Activated T-helper 17 cell treated with anti-CD3 and anti-CD28 coated beads, Interleukin-2, amount 50 U/mL, for 72 hours (primary cell): Measurements from ENCODE around the gene NECAB2. TPM values are rescaled to one million over a fixed set of nuclear protein-coding genes. Genes with fewer than 3 reads are reported as not detected.

Experiments used
- ATAC-seq: fragments of 150-1000 bp; cut with Tn5 transposase; replicated peaks from 2 replicates; pipeline ENCODE4 v1.10.0; 2021; ENCODE audit warnings: mild to moderate bottlenecking, moderate library complexity
- H3K27ac Mint-ChIP-seq: one replicate; pipeline ENCODE4 v1.8.0; 2022; ENCODE audit warnings: mixed read lengths
- H3K27me3 Mint-ChIP-seq: one replicate; pipeline ENCODE4 v1.8.0; 2022; ENCODE audit warnings: mixed read lengths
- H3K36me3 Mint-ChIP-seq: one replicate; pipeline ENCODE4 v1.8.0; 2022; ENCODE audit warnings: low read depth, mild to moderate bottlenecking, mixed read lengths
- H3K4me1 Mint-ChIP-seq: one replicate; pipeline ENCODE4 v1.8.0; 2022; ENCODE audit warnings: mixed read lengths
- H3K4me3 Mint-ChIP-seq: one replicate; pipeline ENCODE4 v1.8.0; 2022; ENCODE audit warnings: mild to moderate bottlenecking, mixed read lengths
- H3K9me3 Mint-ChIP-seq: one replicate; pipeline ENCODE4 v1.8.0; 2022; ENCODE audit warnings: mixed read lengths
- total RNA-seq, 2 donors: library from RNA; stranded (reverse); gene quantifications; one replicate each; pipeline ENCODE4 v1.2.3, GENCODE V29; 2022

NECAB2 gene
- total RNA-seq, 2 donors from 2014 or later = not detected

- no peaks in the 10 kb centered on the region for H3K4me1 Mint-ChIP-seq
- ATAC-seq = no peak
Observed at GRCh38 chr16:84038469-84038868, 70.4 kb downstream of the NECAB2 start.

GRCh38 chr16:84039696-84040095 is 71.7 kb downstream of the NECAB2 start:
- no peak for ATAC-seq
- Mint-ChIP-seq H3K27ac (no peak overlapping the region), H3K4me1 (peaks cover 7% of the 10 kb centered on the region), H3K27me3 (no peaks in the 10 kb centered on the region), H3K36me3 (no peaks in the 10 kb centered on the region), H3K4me3 (no peak overlapping the region), H3K9me3 (no peaks in the 10 kb centered on the region)

More at GRCh38 chr16:84038469-84038868, 70.4 kb downstream of the NECAB2 start:
- Mint-ChIP-seq H3K9me3 (no peaks in the 10 kb centered on the region), H3K27ac (no peak overlapping the region), H3K27me3 (no peaks in the 10 kb centered on the region), H3K4me3 (no peak overlapping the region), H3K36me3 (no peaks in the 10 kb centered on the region)

- Mint-ChIP-seq H3K36me3 (no peaks in the 10 kb centered on the region), H3K27me3 (no peaks in the 10 kb centered on the region), H3K4me1 (peaks cover 7% of the 10 kb centered on the region), H3K4me3 (no peak overlapping the region), H3K27ac (no peak overlapping the region), H3K9me3 (no peaks in the 10 kb centered on the region)
- ATAC-seq = no peak
Observed at GRCh38 chr16:84040226-84040822, 72.3 kb downstream of the NECAB2 start.

- H3K4me1 Mint-ChIP-seq = peaks cover 7% of the 10 kb centered on the region
- H3K4me3 Mint-ChIP-seq = no peak overlapping the region
- H3K27ac Mint-ChIP-seq = no peak overlapping the region
- ATAC-seq = no peak
- no peaks in the 10 kb centered on the region for H3K36me3 Mint-ChIP-seq
- H3K9me3 Mint-ChIP-seq = no peaks in the 10 kb centered on the region
- no peaks in the 10 kb centered on the region for H3K27me3 Mint-ChIP-seq
Observed at GRCh38 chr16:84040823-84041820, 73.1 kb downstream of the NECAB2 start.

- Mint-ChIP-seq H3K36me3 (no peaks in the 10 kb centered on the region), H3K27ac (no peak overlapping the region), H3K9me3 (no peaks in the 10 kb centered on the region), H3K4me3 (no peak overlapping the region), H3K27me3 (no peaks in the 10 kb centered on the region), H3K4me1 (peaks cover 7% of the 10 kb centered on the region)
- no peak for ATAC-seq
Observed at GRCh38 chr16:84041881-84042280, 73.8 kb downstream of the NECAB2 start.

- Mint-ChIP-seq H3K9me3 (no peaks in the 10 kb centered on the region), H3K27ac (no peak within 1 kb of the TSS), H3K4me3 (no peak within 1 kb of the TSS), H3K4me1 (peaks cover 7% of the 10 kb centered on the region), H3K36me3 (no peaks in the 10 kb centered on the region), H3K27me3 (no peaks in the 10 kb centered on the region)
- no peak for ATAC-seq
Observed at GRCh38 chr16:84042308-84042878, 74.3 kb downstream of the NECAB2 start, which contains the start of gene SLC38A8. Gene SLC38A8, minus strand, starts transcription at chr16:84042795. Its CDS starts 638 bp downstream, at chr16:84042157.

- H3K27ac Mint-ChIP-seq = no peak overlapping the region
- no peaks in the 10 kb centered on the region for H3K27me3 Mint-ChIP-seq
- no peak for ATAC-seq
- H3K4me1 Mint-ChIP-seq = peaks cover 7% of the 10 kb centered on the region
- H3K4me3 Mint-ChIP-seq = no peak overlapping the region
- H3K9me3 Mint-ChIP-seq = no peaks in the 10 kb centered on the region
- H3K36me3 Mint-ChIP-seq = no peaks in the 10 kb centered on the region
Observed at GRCh38 chr16:84042879-84043485, 74.9 kb downstream of the NECAB2 start.

GRCh38 chr16:84043486-84044117 is 75.6 kb downstream of the NECAB2 start:
- ATAC-seq = no peak
- no peaks in the 10 kb centered on the region for H3K27me3 Mint-ChIP-seq
- H3K27ac Mint-ChIP-seq = no peak overlapping the region
- H3K4me3 Mint-ChIP-seq = no peak overlapping the region
- H3K4me1 Mint-ChIP-seq = peaks cover 7% of the 10 kb centered on the region
- H3K9me3 Mint-ChIP-seq = no peaks in the 10 kb centered on the region
- H3K36me3 Mint-ChIP-seq = no peaks in the 10 kb centered on the region

GRCh38 chr16:84044118-84044488 is 76.1 kb downstream of the NECAB2 start:
- ATAC-seq = no peak
- no peaks in the 10 kb centered on the region for H3K9me3 Mint-ChIP-seq
- H3K36me3 Mint-ChIP-seq = no peaks in the 10 kb centered on the region
- H3K4me1 Mint-ChIP-seq = peaks cover 7% of the 10 kb centered on the region
- H3K27ac Mint-ChIP-seq = no peak overlapping the region
- H3K4me3 Mint-ChIP-seq = no peak overlapping the region
- no peaks in the 10 kb centered on the region for H3K27me3 Mint-ChIP-seq

- Mint-ChIP-seq H3K36me3 (peaks cover 10% of the 10 kb centered on the region), H3K27ac (no peak overlapping the region), H3K9me3 (no peaks in the 10 kb centered on the region), H3K4me1 (peaks cover 7% of the 10 kb centered on the region), H3K4me3 (no peak overlapping the region), H3K27me3 (no peaks in the 10 kb centered on the region)
- ATAC-seq = no peak
Observed at GRCh38 chr16:84045001-84045817, 77.2 kb downstream of the NECAB2 start.

GRCh38 chr16:84045818-84046470 is 77.9 kb downstream of the NECAB2 start:
- no peak for ATAC-seq
- no peaks in the 10 kb centered on the region for H3K9me3 Mint-ChIP-seq

GRCh38 chr16:84047206-84047605 is 79.2 kb downstream of the NECAB2 start:
- H3K9me3 Mint-ChIP-seq = no peaks in the 10 kb centered on the region
- peak overlapping the region; percentile 27 for H3K27ac Mint-ChIP-seq
- H3K27me3 Mint-ChIP-seq = no peaks in the 10 kb centered on the region
- no peak overlapping the region for H3K4me3 Mint-ChIP-seq
- H3K4me1 Mint-ChIP-seq = peaks cover 7% of the 10 kb centered on the region
- no peak for ATAC-seq
- H3K36me3 Mint-ChIP-seq = peaks cover 17% of the 10 kb centered on the region

More at GRCh38 chr16:84045818-84046470, 77.9 kb downstream of the NECAB2 start:
- H3K27me3 Mint-ChIP-seq = no peaks in the 10 kb centered on the region
- peaks cover 7% of the 10 kb centered on the region for H3K4me1 Mint-ChIP-seq
- H3K27ac Mint-ChIP-seq = no peak overlapping the region
- peaks cover 15% of the 10 kb centered on the region for H3K36me3 Mint-ChIP-seq
- H3K4me3 Mint-ChIP-seq = no peak overlapping the region

GRCh38 chr16:84047626-84048025 is 79.6 kb downstream of the NECAB2 start:
- Mint-ChIP-seq H3K27me3 (no peaks in the 10 kb centered on the region), H3K36me3 (peaks cover 21% of the 10 kb centered on the region), H3K4me1 (peaks cover 7% of the 10 kb centered on the region), H3K27ac (no peak overlapping the region), H3K9me3 (no peaks in the 10 kb centered on the region), H3K4me3 (no peak overlapping the region)
- no peak for ATAC-seq
